OCI-LY1 (cell line): ENCODE results near the gene ERMARD.

ENCODE experiments used
- H2AFZ ChIP-seq: fragments of 200-600 bp; sonication (generic), shearing (Covaris generic); 2 replicates; pipeline ENCODE4 v1.6.0; 2014; ENCODE audit warnings: antibody characterized with exemption, mild to moderate bottlenecking, low read length
- H3F3A ChIP-seq: fragments of 200-600 bp; sonication (generic), shearing (Covaris generic); 2 replicates; pipeline ENCODE4 v1.6.0; 2014; ENCODE audit warnings: mild to moderate bottlenecking, antibody characterized with exemption, low read length, moderate library complexity; ENCODE audit not compliant: insufficient read depth
- H3K27ac ChIP-seq: fragments of 200-600 bp; sonication (generic); 2 replicates; pipeline ENCODE4 v1.5.1; 2014; ENCODE audit warnings: low read length, mixed run types, mild to moderate bottlenecking, low read depth; ENCODE audit not compliant: poor library complexity, severe bottlenecking
- H3K27me3 ChIP-seq: fragments of 200-600 bp; sonication (generic); 2 replicates; pipeline ENCODE4 v1.6.0; 2014; ENCODE audit warnings: antibody characterized with exemption, mild to moderate bottlenecking, low read length, moderate library complexity; ENCODE audit not compliant: insufficient read depth
- H3K36me3 ChIP-seq: fragments of 200-600 bp; sonication (generic); 2 replicates; pipeline ENCODE4 v1.6.1; 2014; ENCODE audit warnings: mild to moderate bottlenecking, antibody characterized with exemption, low read length, moderate library complexity, mixed read lengths; ENCODE audit not compliant: insufficient read depth
- H3K4me1 ChIP-seq: fragments of 200-600 bp; sonication (generic); 2 replicates; pipeline ENCODE4 v1.5.1; 2014; ENCODE audit warnings: mild to moderate bottlenecking, low read length, moderate library complexity; ENCODE audit not compliant: insufficient read depth, severe bottlenecking
- H3K4me2 ChIP-seq: fragments of 200-600 bp; sonication (generic), shearing (Covaris generic); 2 replicates; pipeline ENCODE4 v1.6.1; 2014; ENCODE audit warnings: low read length
- H3K4me3 ChIP-seq: fragments of 200-600 bp; sonication (generic); 2 replicates; pipeline ENCODE4 v1.5.1; 2014; ENCODE audit warnings: low read length, low read depth, mild to moderate bottlenecking, mixed read lengths; ENCODE audit not compliant: poor library complexity, severe bottlenecking
- H3K79me2 ChIP-seq: fragments of 200-600 bp; shearing (Covaris generic); 2 replicates; pipeline ENCODE4 v1.6.1; 2016; ENCODE audit warnings: mixed run types, low read length, mixed read lengths; ENCODE audit not compliant: insufficient read depth
- H3K9ac ChIP-seq: fragments of 200-600 bp; sonication (generic), shearing (Covaris generic); 2 replicates; pipeline ENCODE4 v1.6.1; 2014; ENCODE audit warnings: mild to moderate bottlenecking, low read length, mixed read lengths
- H3K9me2 ChIP-seq: fragments of 200-600 bp; sonication (generic), shearing (Covaris generic); 2 replicates; pipeline ENCODE4 v1.6.1; 2014; ENCODE audit warnings: low read depth, mild to moderate bottlenecking, low read length, mixed read lengths
- H3K9me3 ChIP-seq: fragments of 200-600 bp; shearing (Covaris generic); 2 replicates; pipeline ENCODE4 v1.6.1; 2014; ENCODE audit warnings: low read length, mixed read lengths
- H4K20me1 ChIP-seq: fragments of 200-600 bp; sonication (generic), shearing (Covaris generic); 2 replicates; pipeline ENCODE4 v1.6.0; 2016; ENCODE audit warnings: mild to moderate bottlenecking, low read length; ENCODE audit not compliant: insufficient read depth
- CTCF ChIP-seq: fragments of 200-600 bp; sonication (generic), shearing (Covaris generic); IDR thresholded peaks from 2 replicates; pipeline ENCODE4 v1.5.1; 2017; ENCODE audit warnings: mild to moderate bottlenecking, antibody characterized with exemption, low read length, moderate library complexity, mixed read lengths
- EZH2 ChIP-seq: fragments of 200-600 bp; sonication (generic), shearing (Covaris generic); IDR thresholded peaks from 2 replicates; pipeline ENCODE4 v1.8.0; 2017; ENCODE audit warnings: borderline replicate concordance, mixed run types, mild to moderate bottlenecking, antibody characterized with exemption, low read length, moderate library complexity, mixed read lengths

The ERMARD gene

GRCh38 chr6:169723991-169724493, 27.4 kb upstream of the ERMARD start:
- peaks cover 30% of the 10 kb centered on the region for H3K4me1 ChIP-seq
- H3K4me3 ChIP-seq, result peak overlapping the region; percentile 56
- TF ChIP-seq EZH2 (no peak), CTCF (no peak)
- no peak overlapping the region for H3K4me2 ChIP-seq
- no peaks in the 10 kb centered on the region for H4K20me1 ChIP-seq
- no peak overlapping the region for H3K27ac ChIP-seq
- H3K9me3 ChIP-seq, result no peaks in the 10 kb centered on the region
- 0 out of 2 replicates have a peak, but pooled peaks cover 3% of the 10 kb centered on the region for H3F3A ChIP-seq
- H3K36me3 ChIP-seq, result peaks cover 12% of the 10 kb centered on the region
- no peaks in the 10 kb centered on the region for H3K9me2 ChIP-seq
- H3K27me3 ChIP-seq, result no peaks in the 10 kb centered on the region
- H3K9ac ChIP-seq, result peak overlapping the region; percentile 51; the same call in 1 of the 2 replicates
- H2AFZ ChIP-seq, result no peak overlapping the region
- H3K79me2 ChIP-seq, result peaks cover 40% of the 10 kb centered on the region

- peaks cover 9% of the 10 kb centered on the region for H3K36me3 ChIP-seq
- H3K27ac ChIP-seq, result peak within 1 kb of the TSS; percentile 80
- peak within 1 kb of the TSS; percentile 73 for H3K9ac ChIP-seq
- H3K27me3 ChIP-seq, result no peaks in the 10 kb centered on the region
- 0 out of 2 replicates have a peak, but pooled peaks cover 3% of the 10 kb centered on the region for H3F3A ChIP-seq
- H4K20me1 ChIP-seq, result no peaks in the 10 kb centered on the region
- H3K79me2 ChIP-seq, result peaks cover 35% of the 10 kb centered on the region
- no peak for TF ChIP-seq EZH2
- TF ChIP-seq CTCF, result no peak
- peak within 1 kb of the TSS; percentile 75 for H3K4me3 ChIP-seq
- H3K4me2 ChIP-seq, result peak within 1 kb of the TSS; percentile 98
- H3K9me2 ChIP-seq, result no peaks in the 10 kb centered on the region
- H2AFZ ChIP-seq, result peak within 1 kb of the TSS; percentile 3; the same call in 1 of the 2 replicates
- H3K4me1 ChIP-seq, result peaks cover 30% of the 10 kb centered on the region
- no peaks in the 10 kb centered on the region for H3K9me3 ChIP-seq
Observed at GRCh38 chr6:169724494-169725124, 26.8 kb upstream of the ERMARD start, which contains the start of gene PHF10. TSS of gene PHF10 (minus strand) at chr6:169724500. CDS start at chr6:169723931, 569 bp downstream.

- Histone ChIP-seq H3K4me3 (peak overlapping the region; percentile 75), H2AFZ (peak overlapping the region; percentile 3; the same call in 1 of the 2 replicates)
Observed at GRCh38 chr6:169725125-169726048, 26.0 kb upstream of the ERMARD start.

More at GRCh38 chr6:169725125-169726048, 26.0 kb upstream of the ERMARD start:
- Histone ChIP-seq H3K9me2 (no peaks in the 10 kb centered on the region), H3K36me3 (peaks cover 5% of the 10 kb centered on the region), H3K27ac (peak overlapping the region; percentile 35), H4K20me1 (no peaks in the 10 kb centered on the region), H3K4me2 (peak overlapping the region; percentile 91), H3K79me2 (peaks cover 27% of the 10 kb centered on the region), H3K4me1 (peaks cover 30% of the 10 kb centered on the region), H3K9ac (peak overlapping the region; percentile 73), H3K9me3 (no peaks in the 10 kb centered on the region), H3F3A (0 out of 2 replicates have a peak, but pooled peaks cover 3% of the 10 kb centered on the region), H3K27me3 (no peaks in the 10 kb centered on the region)
- TF ChIP-seq CTCF (no peak), EZH2 (no peak)
